Raji (cell line): Measurements from ENCODE around the gene PCDHB16.
"Not testable (repeated sequence)": the region's sequence is repeated elsewhere in the genome, so short reads cannot be mapped to it uniquely, and the experiment has no call there.

Experiments used
- POLR2A ChIP-seq: IDR thresholded peaks from 2 replicates; pipeline ENCODE4 v1.6.1; 2011; ENCODE audit warnings: low read depth, low read length, control low read depth; ENCODE audit not compliant: insufficient read depth

Gene PCDHB16

DNA sequence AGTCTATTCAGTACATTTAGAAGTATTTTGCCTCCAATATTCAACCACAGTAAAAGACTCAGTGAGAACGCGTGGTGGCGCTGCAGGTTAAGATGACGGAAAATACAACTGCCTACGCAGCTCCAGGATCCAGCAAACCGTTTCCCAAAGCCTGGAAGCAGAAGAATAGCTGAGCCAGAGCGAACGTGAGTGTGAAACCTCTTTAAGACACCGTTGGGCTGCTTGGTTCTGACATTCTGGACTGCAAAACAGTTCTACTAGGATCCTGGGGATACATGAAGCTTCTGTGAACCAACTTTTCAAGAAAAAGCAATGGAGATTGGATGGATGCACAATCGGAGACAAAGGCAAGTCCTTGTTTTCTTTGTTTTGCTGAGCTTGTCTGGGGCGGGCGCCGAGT is at the start of gene PCDHB16:
Gene PCDHB16, plus strand, starts transcription at position 140 of the 400 bp plus-strand sequence. Its CDS starts 173 bp downstream, at position 313.
- no peak for TF ChIP-seq POLR2A

DNA sequence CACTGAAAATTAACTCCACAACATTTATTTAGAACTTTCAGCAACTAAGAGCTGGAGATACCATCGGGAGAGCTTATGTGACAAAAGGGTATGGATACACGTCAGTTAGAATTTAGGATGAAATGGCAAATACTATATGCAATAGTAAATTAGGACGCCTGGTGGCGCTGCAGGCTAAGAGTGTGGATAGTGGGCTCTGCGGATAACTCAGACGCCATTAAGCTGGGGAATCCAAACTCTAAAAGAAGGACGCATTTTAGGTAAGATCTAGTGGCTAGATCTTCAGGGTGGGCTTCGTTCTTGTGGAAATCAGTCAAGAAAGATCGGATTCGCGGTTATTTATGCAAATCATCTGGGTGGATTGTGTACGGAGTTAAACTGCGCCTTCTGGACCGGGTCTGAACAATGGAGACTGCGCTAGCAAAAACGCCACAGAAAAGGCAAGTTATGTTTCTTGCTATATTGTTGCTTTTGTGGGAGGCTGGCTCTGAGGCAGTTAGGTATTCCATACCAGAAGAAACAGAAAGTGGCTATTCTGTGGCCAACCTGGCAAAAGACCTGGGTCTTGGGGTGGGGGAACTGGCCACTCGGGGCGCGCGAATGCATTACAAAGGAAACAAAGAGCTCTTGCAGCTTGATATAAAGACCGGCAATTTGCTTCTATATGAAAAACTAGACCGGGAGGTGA is 47.0 kb upstream of the PCDHB16 start, which contains the start of gene PCDHB5:
Gene PCDHB5, plus strand, starts transcription at position 177 of the 688 bp plus-strand sequence. Its CDS starts 229 bp downstream, at position 406.
- TF ChIP-seq POLR2A, result no peak

DNA sequence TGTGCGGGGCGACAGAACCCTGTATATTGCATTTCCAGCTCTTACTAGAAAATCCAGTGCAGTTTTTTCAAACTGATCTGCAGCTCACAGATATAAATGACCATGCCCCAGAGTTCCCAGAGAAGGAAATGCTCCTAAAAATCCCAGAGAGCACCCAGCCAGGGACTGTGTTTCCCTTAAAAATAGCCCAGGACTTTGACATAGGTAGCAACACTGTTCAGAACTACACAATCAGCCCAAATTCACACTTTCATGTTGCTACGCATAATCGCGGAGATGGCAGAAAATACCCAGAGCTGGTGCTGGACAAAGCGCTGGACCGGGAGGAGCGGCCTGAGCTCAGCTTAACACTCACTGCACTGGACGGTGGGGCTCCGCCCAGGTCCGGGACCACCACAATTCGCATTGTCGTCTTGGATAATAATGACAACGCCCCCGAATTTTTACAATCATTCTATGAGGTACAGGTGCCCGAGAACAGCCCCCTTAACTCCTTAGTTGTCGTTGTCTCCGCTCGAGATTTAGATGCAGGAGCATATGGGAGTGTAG is 46.4 kb upstream of the PCDHB16 start:
- no peak for TF ChIP-seq POLR2A

DNA sequence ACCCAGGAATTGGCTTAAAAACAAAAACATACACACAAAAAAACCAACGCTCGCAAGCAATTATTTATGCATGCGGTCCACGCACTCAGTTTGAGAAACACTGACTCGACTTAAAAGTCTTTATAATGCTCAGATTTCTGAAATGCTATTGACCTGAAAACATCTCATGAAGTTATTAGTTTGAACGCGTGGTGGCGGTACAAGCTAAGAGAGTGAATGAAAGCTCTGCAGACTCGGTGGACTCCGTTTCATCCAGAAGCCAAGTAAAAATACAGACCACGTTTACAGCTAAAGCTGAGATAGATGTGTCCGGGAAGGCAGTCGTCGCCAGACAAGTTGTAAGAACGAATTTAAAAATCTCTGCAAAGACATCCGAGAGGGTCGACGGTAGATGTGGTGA is 32.4 kb upstream of the PCDHB16 start, which contains the start of gene PCDHB6:
Gene PCDHB6, plus strand, starts transcription at position 246 of the 400 bp plus-strand sequence. CDS start 201 bp downstream, outside the sequence.
- no peak for TF ChIP-seq POLR2A

DNA sequence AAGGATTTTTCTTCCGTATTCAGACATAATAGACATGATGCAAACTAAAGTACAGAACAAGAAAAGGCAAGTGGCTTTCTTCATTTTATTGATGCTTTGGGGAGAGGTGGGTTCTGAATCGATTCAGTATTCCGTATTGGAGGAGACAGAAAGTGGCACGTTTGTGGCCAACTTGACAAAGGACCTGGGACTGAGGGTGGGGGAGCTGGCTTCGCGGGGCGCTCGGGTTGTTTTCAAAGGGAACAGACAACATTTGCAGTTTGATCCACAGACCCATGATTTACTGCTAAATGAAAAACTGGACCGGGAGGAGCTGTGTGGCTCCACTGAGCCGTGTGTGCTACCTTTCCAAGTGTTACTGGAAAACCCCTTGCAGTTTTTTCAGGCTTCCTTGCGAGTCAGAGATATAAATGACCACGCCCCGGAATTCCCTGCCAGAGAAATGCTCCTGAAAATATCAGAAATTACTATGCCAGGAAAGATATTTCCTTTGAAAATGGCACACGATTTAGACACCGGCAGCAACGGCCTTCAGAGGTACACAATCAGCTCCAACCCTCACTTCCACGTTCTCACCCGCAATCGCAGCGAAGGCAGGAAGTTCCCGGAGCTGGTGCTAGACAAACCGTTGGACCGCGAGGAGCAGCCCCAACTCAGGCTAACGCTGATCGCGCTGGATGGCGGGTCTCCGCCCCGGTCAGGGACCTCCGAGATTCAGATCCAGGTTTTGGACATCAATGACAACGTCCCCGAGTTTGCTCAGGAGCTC is 31.8 kb upstream of the PCDHB16 start:
- TF ChIP-seq POLR2A, result no peak

DNA sequence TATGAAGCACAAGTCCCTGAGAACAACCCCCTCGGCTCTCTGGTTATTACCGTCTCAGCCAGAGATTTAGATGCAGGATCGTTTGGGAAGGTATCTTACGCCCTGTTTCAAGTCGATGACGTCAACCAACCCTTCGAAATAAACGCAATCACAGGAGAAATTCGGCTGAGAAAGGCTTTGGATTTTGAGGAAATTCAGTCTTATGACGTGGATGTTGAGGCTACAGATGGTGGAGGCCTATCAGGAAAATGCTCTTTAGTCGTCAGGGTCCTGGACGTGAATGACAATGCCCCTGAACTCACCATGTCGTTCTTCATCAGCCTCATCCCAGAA is 31.2 kb upstream of the PCDHB16 start:
- no peak for TF ChIP-seq POLR2A

DNA sequence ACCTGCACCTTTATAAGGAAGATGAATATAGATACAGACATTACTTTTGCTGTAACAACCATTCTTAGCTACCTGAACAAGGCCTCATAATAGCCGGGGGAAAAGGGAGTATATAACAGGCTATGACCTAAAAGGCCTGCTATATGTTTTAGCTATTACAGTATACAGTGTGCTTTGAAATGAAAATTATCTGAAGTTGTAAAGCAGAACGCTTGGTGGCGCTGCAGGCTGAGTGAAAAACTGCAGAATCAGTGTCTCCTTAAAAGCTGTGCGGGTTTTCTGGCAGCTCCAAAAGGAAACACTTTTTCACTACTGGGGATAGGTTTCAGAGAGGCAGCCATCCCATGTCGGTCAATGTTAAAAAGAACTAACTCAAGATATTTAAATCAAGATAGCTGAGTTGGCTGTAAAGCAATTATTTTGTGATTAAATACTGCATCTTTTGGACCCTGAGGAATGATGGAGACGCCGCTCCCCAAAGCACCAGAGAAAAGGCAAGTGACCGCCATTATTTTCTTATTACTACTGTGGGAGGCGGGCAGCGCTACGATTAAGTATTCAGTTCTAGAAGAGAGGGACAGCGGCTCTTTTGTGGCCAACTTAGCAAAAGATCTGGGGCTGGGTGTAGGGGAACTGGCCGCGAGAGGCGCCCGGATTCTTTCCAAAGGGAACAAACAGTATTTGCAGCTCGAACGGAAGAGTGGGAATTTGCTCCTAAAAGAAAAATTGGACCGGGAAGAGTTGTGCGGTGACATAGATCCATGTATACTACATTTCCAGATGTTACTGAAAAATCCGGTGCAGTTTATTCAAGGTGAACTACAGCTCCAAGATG is 26.4 kb upstream of the PCDHB16 start:
- TF ChIP-seq POLR2A, result no peak

DNA sequence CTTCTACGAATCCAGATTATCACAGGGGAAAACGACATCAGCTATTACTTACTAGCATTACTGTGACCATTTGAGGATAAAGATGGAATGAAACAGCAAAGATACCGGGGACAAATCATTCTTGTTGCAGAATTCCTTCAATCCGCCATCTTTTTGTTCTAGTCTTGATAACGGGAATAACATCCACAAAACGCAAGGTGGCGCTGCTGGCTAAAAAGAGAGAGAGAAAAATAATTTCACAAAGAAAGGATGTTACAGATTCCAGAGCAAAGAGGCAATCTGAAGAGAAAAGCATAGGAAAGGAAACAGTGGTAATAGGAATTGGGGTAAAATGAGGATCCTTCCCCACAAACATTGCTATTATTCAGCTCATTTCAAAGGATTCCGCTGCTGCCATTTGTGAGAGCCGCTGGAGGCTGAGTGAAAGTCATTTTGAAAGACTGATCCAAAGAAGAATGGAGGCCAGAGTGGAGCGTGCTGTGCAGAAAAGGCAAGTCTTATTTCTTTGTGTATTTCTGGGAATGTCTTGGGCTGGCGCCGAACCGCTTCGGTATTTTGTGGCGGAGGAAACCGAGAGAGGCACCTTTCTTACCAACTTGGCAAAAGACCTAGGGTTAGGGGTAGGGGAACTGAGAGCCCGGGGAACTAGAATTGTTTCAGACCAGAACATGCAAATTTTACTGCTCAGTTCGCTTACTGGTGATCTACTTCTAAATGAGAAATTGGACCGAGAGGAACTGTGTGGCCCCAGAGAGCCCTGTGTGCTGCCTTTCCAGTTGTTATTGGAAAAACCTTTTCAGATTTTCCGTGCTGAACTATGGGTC is 9.6 kb upstream of the PCDHB16 start, which contains the start of gene PCDHB7:
Gene PCDHB7, plus strand, starts transcription at position 264 of the 824 bp plus-strand sequence. Its CDS starts 192 bp downstream, at position 456.
- TF ChIP-seq POLR2A, result no peak

DNA sequence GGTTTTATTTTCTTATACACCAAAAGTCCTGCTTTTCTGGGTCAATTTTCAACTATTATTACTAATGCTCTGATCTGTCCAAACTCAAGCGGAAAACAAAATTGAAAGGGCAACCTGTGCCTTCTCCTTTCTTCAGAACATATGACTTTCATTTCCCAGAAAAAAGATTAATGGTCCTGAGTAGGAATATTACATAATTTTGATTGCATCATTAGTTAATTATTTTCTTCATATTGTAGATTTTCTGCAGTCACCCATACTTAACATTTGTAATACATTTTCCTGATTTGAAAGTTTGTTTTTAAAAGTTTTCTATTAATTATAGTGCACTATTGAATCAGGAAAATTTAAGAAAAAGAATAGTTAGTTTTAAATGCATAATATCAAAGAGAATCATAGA is 6.3 kb upstream of the PCDHB16 start:
- no peak for TF ChIP-seq POLR2A

DNA sequence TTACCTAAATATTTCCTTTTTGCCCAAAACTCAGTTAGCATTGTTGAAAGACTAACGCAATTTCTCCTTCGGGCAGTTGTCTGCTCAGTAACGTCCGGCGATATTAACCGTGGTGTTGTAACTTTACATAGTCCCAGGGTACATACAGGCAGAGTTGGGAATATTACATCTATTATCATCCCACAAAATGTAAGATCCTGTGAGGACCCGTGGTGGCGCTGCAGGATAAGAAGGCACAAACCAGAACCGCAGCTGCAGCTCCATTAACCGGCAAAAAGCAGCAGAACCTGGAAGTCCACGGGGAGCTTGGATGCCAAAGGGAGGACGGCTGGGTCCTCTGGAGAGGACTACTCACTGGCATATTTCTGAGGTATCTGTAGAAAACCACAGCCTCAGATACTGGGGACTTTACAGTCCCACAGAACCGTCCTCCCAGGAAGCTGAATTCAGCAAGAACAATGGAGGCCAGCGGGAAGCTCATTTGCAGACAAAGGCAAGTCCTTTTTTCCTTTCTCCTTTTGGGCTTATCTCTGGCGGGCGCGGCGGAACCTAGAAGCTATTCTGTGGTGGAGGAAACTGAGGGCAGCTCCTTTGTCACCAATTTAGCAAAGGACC is 4.5 kb upstream of the PCDHB16 start, which contains the start of gene PCDHB8:
Gene PCDHB8, plus strand, starts transcription at position 214 of the 615 bp plus-strand sequence. Its CDS starts 245 bp downstream, at position 459.
- TF ChIP-seq POLR2A, result not testable (repeated sequence)

DNA sequence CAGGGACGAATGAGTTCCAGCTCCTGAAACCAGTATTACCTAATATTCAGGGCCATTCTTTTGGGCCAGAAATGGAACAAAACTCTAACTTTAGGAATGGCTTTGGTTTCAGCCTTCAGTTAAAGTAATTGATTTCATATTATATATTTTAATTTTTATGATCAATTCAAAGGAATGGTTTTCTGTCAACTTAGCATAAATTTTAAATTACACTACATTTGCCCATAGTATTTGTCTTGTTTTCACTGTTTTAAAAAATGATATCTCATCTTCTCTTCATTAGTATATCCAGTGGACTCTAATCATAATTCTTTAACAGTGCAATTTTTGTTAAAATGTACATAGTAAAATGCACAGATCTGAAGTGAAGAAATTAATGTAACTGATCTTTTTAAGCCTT is 1.9 kb upstream of the PCDHB16 start:
- no peak for TF ChIP-seq POLR2A

DNA sequence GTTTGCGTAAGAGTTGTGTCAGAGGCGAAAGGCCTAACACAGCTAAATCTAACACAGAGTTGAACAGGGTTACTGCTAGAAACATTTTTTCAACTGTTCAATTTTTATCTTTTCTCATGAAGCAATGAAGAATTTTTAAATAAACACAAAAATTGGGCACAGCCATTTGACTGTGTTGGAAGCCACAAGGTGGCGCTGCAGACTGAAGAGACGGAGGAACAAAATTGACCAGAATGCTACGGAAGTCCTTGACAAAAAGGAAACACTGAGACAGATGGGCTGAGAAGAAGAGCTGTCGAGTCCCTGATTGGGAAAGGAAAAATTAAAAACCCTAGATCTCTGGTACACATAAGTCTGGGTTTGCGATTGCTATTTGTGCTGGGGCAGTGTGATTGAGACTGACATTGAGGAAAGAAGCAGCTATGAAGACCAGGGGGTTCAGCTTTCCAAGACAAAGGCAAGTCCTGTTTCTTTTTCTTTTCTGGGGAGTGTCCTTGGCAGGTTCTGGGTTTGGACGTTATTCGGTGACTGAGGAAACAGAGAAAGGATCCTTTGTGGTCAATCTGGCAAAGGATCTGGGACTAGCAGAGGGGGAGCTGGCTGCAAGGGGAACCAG is 4.8 kb downstream of the PCDHB16 start, which contains the start of gene PCDHB9:
Gene PCDHB9, plus strand, starts transcription at position 265 of the 616 bp plus-strand sequence. Its CDS starts 158 bp downstream, at position 423.
- no peak for TF ChIP-seq POLR2A
